OCI-LY1 (cell line): ENCODE measurements around the gene TSPAN8.

Source experiments
- H2AFZ ChIP-seq: fragments of 200-600 bp; sonication (generic), shearing (Covaris generic); 2 replicates; pipeline ENCODE4 v1.6.0; 2014; ENCODE audit warnings: antibody characterized with exemption, mild to moderate bottlenecking, low read length
- H3F3A ChIP-seq: fragments of 200-600 bp; sonication (generic), shearing (Covaris generic); 2 replicates; pipeline ENCODE4 v1.6.0; 2014; ENCODE audit warnings: mild to moderate bottlenecking, antibody characterized with exemption, low read length, moderate library complexity; ENCODE audit not compliant: insufficient read depth
- H3K27ac ChIP-seq: fragments of 200-600 bp; sonication (generic); 2 replicates; pipeline ENCODE4 v1.5.1; 2014; ENCODE audit warnings: low read length, mixed run types, mild to moderate bottlenecking, low read depth; ENCODE audit not compliant: poor library complexity, severe bottlenecking
- H3K27me3 ChIP-seq: fragments of 200-600 bp; sonication (generic); 2 replicates; pipeline ENCODE4 v1.6.0; 2014; ENCODE audit warnings: antibody characterized with exemption, mild to moderate bottlenecking, low read length, moderate library complexity; ENCODE audit not compliant: insufficient read depth
- H3K36me3 ChIP-seq: fragments of 200-600 bp; sonication (generic); 2 replicates; pipeline ENCODE4 v1.6.1; 2014; ENCODE audit warnings: mild to moderate bottlenecking, antibody characterized with exemption, low read length, moderate library complexity, mixed read lengths; ENCODE audit not compliant: insufficient read depth
- H3K4me1 ChIP-seq: fragments of 200-600 bp; sonication (generic); 2 replicates; pipeline ENCODE4 v1.5.1; 2014; ENCODE audit warnings: mild to moderate bottlenecking, low read length, moderate library complexity; ENCODE audit not compliant: insufficient read depth, severe bottlenecking
- H3K4me2 ChIP-seq: fragments of 200-600 bp; sonication (generic), shearing (Covaris generic); 2 replicates; pipeline ENCODE4 v1.6.1; 2014; ENCODE audit warnings: low read length
- H3K4me3 ChIP-seq: fragments of 200-600 bp; sonication (generic); 2 replicates; pipeline ENCODE4 v1.5.1; 2014; ENCODE audit warnings: low read length, low read depth, mild to moderate bottlenecking, mixed read lengths; ENCODE audit not compliant: poor library complexity, severe bottlenecking
- H3K79me2 ChIP-seq: fragments of 200-600 bp; shearing (Covaris generic); 2 replicates; pipeline ENCODE4 v1.6.1; 2016; ENCODE audit warnings: mixed run types, low read length, mixed read lengths; ENCODE audit not compliant: insufficient read depth
- H3K9ac ChIP-seq: fragments of 200-600 bp; sonication (generic), shearing (Covaris generic); 2 replicates; pipeline ENCODE4 v1.6.1; 2014; ENCODE audit warnings: mild to moderate bottlenecking, low read length, mixed read lengths
- H3K9me2 ChIP-seq: fragments of 200-600 bp; sonication (generic), shearing (Covaris generic); 2 replicates; pipeline ENCODE4 v1.6.1; 2014; ENCODE audit warnings: low read depth, mild to moderate bottlenecking, low read length, mixed read lengths
- H3K9me3 ChIP-seq: fragments of 200-600 bp; shearing (Covaris generic); 2 replicates; pipeline ENCODE4 v1.6.1; 2014; ENCODE audit warnings: low read length, mixed read lengths
- H4K20me1 ChIP-seq: fragments of 200-600 bp; sonication (generic), shearing (Covaris generic); 2 replicates; pipeline ENCODE4 v1.6.0; 2016; ENCODE audit warnings: mild to moderate bottlenecking, low read length; ENCODE audit not compliant: insufficient read depth
- EZH2 ChIP-seq: fragments of 200-600 bp; sonication (generic), shearing (Covaris generic); IDR thresholded peaks from 2 replicates; pipeline ENCODE4 v1.8.0; 2017; ENCODE audit warnings: borderline replicate concordance, mixed run types, mild to moderate bottlenecking, antibody characterized with exemption, low read length, moderate library complexity, mixed read lengths
- TF ChIP-seq, protein P1 (sequence below): fragments of 200-600 bp; sonication (generic), shearing (Covaris generic); IDR thresholded peaks from 2 replicates; pipeline ENCODE4 v1.5.1; 2017; ENCODE audit warnings: mild to moderate bottlenecking, antibody characterized with exemption, low read length, moderate library complexity, mixed read lengths

Gene TSPAN8

DNA sequence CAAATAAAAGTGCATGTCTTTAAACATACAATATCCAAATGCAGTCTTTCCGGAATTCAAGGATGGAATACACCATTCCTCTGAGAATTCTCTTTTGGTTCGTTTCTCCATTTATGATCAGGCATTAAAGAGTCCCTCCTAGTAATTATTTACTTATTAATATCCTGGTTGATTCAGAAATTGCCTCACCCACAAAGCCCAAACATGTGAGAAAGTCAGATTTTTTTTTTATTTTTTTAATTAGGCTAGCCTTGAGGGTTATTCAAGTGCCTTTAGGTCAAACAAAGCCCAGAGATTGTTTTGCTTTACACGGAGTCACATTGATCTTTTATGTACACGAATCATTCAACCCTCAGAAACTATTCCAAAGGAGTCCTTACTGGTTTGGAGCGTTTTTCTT, 6.4 kb upstream of the TSPAN8 start:
- Histone ChIP-seq H3K9me3 (no peaks in the 10 kb centered on the region), H2AFZ (no peak overlapping the region), H3K79me2 (no peaks in the 10 kb centered on the region), H3K4me2 (no peak overlapping the region), H3F3A (no peaks in the 10 kb centered on the region), H3K4me3 (no peak overlapping the region), H3K36me3 (no peaks in the 10 kb centered on the region), H4K20me1 (no peaks in the 10 kb centered on the region), H3K27ac (no peak overlapping the region), H3K9me2 (no peaks in the 10 kb centered on the region), H3K4me1 (no peaks in the 10 kb centered on the region), H3K9ac (no peak overlapping the region), H3K27me3 (no peaks in the 10 kb centered on the region)
- TF ChIP-seq EZH2: no peak
- TF ChIP-seq, protein P1, sequence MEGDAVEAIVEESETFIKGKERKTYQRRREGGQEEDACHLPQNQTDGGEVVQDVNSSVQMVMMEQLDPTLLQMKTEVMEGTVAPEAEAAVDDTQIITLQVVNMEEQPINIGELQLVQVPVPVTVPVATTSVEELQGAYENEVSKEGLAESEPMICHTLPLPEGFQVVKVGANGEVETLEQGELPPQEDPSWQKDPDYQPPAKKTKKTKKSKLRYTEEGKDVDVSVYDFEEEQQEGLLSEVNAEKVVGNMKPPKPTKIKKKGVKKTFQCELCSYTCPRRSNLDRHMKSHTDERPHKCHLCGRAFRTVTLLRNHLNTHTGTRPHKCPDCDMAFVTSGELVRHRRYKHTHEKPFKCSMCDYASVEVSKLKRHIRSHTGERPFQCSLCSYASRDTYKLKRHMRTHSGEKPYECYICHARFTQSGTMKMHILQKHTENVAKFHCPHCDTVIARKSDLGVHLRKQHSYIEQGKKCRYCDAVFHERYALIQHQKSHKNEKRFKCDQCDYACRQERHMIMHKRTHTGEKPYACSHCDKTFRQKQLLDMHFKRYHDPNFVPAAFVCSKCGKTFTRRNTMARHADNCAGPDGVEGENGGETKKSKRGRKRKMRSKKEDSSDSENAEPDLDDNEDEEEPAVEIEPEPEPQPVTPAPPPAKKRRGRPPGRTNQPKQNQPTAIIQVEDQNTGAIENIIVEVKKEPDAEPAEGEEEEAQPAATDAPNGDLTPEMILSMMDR: no peak

GRCh38 chr12:71162832-71163763, 5.3 kb upstream of the TSPAN8 start:
- Histone ChIP-seq H3K4me3 (no peak overlapping the region), H3F3A (no peaks in the 10 kb centered on the region), H3K4me1 (no peaks in the 10 kb centered on the region), H3K9me3 (no peaks in the 10 kb centered on the region), H2AFZ (no peak overlapping the region), H3K36me3 (no peaks in the 10 kb centered on the region), H3K79me2 (no peaks in the 10 kb centered on the region), H3K27me3 (no peaks in the 10 kb centered on the region), H3K4me2 (no peak overlapping the region), H3K9me2 (no peaks in the 10 kb centered on the region), H4K20me1 (no peaks in the 10 kb centered on the region), H3K9ac (no peak overlapping the region), H3K27ac (no peak overlapping the region)
- TF ChIP-seq EZH2: no peak
- TF ChIP-seq, protein P1: no peak

- Histone ChIP-seq H3K4me1 (no peaks in the 10 kb centered on the region), H3K4me2 (no peak overlapping the region), H3K36me3 (no peaks in the 10 kb centered on the region)
Measured at GRCh38 chr12:71161591-71161990, 3.8 kb upstream of the TSPAN8 start.

More at GRCh38 chr12:71161591-71161990, 3.8 kb upstream of the TSPAN8 start:
- H3K79me2 ChIP-seq: no peaks in the 10 kb centered on the region
- no peak overlapping the region for H3K27ac ChIP-seq
- H3K9me2 ChIP-seq: no peaks in the 10 kb centered on the region
- H2AFZ ChIP-seq: no peak overlapping the region
- H4K20me1 ChIP-seq: no peaks in the 10 kb centered on the region
- no peaks in the 10 kb centered on the region for H3K9me3 ChIP-seq
- TF ChIP-seq EZH2: no peak
- TF ChIP-seq, protein P1: no peak
- H3K4me3 ChIP-seq: no peak overlapping the region
- H3F3A ChIP-seq: no peaks in the 10 kb centered on the region
- H3K9ac ChIP-seq: no peak overlapping the region
- H3K27me3 ChIP-seq: no peaks in the 10 kb centered on the region
